Measurements from ENCODE around the gene MMRN1. TPM values are rescaled to one million over a fixed set of nuclear protein-coding genes. Genes with fewer than 3 reads are reported as not detected.

Gene MMRN1, protein sequence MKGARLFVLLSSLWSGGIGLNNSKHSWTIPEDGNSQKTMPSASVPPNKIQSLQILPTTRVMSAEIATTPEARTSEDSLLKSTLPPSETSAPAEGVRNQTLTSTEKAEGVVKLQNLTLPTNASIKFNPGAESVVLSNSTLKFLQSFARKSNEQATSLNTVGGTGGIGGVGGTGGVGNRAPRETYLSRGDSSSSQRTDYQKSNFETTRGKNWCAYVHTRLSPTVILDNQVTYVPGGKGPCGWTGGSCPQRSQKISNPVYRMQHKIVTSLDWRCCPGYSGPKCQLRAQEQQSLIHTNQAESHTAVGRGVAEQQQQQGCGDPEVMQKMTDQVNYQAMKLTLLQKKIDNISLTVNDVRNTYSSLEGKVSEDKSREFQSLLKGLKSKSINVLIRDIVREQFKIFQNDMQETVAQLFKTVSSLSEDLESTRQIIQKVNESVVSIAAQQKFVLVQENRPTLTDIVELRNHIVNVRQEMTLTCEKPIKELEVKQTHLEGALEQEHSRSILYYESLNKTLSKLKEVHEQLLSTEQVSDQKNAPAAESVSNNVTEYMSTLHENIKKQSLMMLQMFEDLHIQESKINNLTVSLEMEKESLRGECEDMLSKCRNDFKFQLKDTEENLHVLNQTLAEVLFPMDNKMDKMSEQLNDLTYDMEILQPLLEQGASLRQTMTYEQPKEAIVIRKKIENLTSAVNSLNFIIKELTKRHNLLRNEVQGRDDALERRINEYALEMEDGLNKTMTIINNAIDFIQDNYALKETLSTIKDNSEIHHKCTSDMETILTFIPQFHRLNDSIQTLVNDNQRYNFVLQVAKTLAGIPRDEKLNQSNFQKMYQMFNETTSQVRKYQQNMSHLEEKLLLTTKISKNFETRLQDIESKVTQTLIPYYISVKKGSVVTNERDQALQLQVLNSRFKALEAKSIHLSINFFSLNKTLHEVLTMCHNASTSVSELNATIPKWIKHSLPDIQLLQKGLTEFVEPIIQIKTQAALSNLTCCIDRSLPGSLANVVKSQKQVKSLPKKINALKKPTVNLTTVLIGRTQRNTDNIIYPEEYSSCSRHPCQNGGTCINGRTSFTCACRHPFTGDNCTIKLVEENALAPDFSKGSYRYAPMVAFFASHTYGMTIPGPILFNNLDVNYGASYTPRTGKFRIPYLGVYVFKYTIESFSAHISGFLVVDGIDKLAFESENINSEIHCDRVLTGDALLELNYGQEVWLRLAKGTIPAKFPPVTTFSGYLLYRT
- 0.77 and 1.2 TPM in 2 replicates for total RNA-seq

DNA sequence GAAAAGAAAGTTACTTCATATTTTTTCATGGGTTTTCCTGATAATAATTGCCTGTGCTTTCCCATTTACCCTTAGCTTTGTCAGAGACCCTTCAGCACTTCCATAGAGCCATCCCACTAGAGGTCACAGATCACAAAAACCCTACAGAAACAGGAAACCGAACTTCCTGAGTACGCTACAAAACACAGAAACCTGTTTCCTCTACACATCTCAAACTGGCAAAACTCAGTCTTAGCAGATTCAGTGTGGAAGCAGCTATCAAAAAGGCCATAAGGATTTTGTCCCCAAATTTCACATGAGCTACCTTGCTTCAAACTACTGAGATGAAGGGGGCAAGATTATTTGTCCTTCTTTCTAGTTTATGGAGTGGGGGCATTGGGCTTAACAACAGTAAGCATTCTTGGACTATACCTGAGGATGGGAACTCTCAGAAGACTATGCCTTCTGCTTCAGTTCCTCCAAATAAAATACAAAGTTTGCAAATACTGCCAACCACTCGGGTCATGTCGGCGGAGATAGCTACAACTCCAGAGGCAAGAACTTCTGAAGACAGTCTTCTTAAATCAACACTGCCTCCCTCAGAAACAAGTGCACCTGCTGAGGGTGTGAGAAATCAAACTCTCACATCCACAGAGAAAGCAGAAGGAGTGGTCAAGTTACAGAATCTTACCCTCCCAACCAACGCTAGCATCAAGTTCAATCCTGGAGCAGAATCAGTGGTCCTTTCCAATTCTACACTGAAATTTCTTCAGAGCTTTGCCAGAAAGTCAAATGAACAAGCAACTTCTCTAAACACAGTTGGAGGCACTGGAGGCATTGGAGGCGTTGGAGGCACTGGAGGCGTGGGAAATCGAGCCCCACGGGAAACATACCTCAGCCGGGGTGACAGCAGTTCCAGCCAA, at the start of gene MMRN1:
MMRN1 (plus strand) TSS at position 206 of the 902 bp plus-strand sequence; CDS start at position 324, 118 bp downstream.

Other genes with a start within 250 kb of the MMRN1 start
- 21.2 and 43.2 TPM in 2 replicates for gene SNCA, start 57.7 kb upstream of the MMRN1 start, total RNA-seq
- 0.33 and 2.9 TPM in 2 replicates for gene CCSER1, start 232.5 kb downstream of the MMRN1 start, total RNA-seq